ENCODE measurements around the gene PRKCQ. TPM values are rescaled to one million over a fixed set of nuclear protein-coding genes. Genes with fewer than 3 reads are reported as not detected.

Gene PRKCQ
- total and polyA plus RNA-seq, 4 donors: 0.13 to 3.3 (median 0.45) TPM

DNA sequence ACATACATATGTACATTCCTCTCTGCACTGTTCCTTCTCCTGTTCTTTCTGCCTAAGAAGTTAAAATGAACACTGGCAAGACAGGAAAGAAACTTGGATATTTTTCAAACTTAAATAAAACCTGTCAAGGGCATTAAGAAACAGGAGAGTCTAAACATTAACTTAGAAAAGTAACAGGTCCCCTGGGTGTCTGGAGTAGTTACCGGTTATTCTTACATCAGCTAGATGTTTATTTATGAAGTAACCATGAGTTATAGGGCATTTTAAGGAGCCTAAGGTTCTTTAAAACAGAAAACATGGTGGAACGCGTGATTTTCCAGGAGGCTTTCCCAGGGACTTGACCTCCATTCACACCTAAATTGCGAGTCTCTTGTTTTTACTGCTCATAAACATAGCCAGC lies 148.2 kb downstream of the PRKCQ start:
- H3K27ac ChIP-seq (ENCODE audit: low read depth in 1 of 2, low read length in 2 of 2): no peak overlapping the region
- no peaks in the 10 kb centered on the region for H3K36me3 ChIP-seq (ENCODE audit: control insufficient read depth in 4 of 4, insufficient read depth in 3 of 4, low read depth in 1 of 4, low read length in 3 of 4)
- no peak overlapping the region for H3K9ac ChIP-seq (ENCODE audit: low read depth in 1 of 2, low read length in 2 of 2)
- no peak for DNase-seq (ENCODE audit: low spot score)
- no peak overlapping the region for H3K4me3 ChIP-seq (ENCODE audit: low read depth in 1 of 3, low read length in 3 of 3)
- no peaks in the 10 kb centered on the region for H3K27me3 ChIP-seq (ENCODE audit: control insufficient read depth in 4 of 4, insufficient read depth in 4 of 4, low read length in 3 of 4)
- no peaks in the 10 kb centered on the region for H3K4me1 ChIP-seq (ENCODE audit: control insufficient read depth in 4 of 4, insufficient read depth in 4 of 4, low read length in 3 of 4)
- H3K9me3 ChIP-seq (ENCODE audit: control insufficient read depth in 4 of 4, low read length in 3 of 4): no peaks in the 10 kb centered on the region
- 56% methylated on average over 4 of the region's 4 CpGs for WGBS
- TF ChIP-seq HNF4A (conservative IDR thresholded peaks at IDR 0.05) (no peak), FOXA1 (IDR thresholded peaks at IDR 0.05) (no peak), FOXA2 (IDR thresholded peaks at IDR 0.05) (no peak), HNF4G (IDR thresholded peaks at IDR 0.05) (no peak), GABPA (IDR thresholded peaks at IDR 0.05 in 1 of 2, conservative IDR thresholded peaks at IDR 0.05 in 1 of 2) (no peak), NR2F2 (IDR thresholded peaks at IDR 0.05) (no peak), MAX (IDR thresholded peaks at IDR 0.05) (no peak), TAF1 (conservative IDR thresholded peaks at IDR 0.05) (no peak), JUND (IDR thresholded peaks at IDR 0.05) (no peak), YY1 (IDR thresholded peaks at IDR 0.05) (no peak), EGR1 (IDR thresholded peaks at IDR 0.05; ENCODE audit: low read depth in 2 of 2) (no peak), RAD21 (IDR thresholded peaks at IDR 0.05) (no peak), SP1 (IDR thresholded peaks at IDR 0.05) (no peak), RXRA (IDR thresholded peaks at IDR 0.05) (no peak), CTCF (IDR thresholded peaks at IDR 0.05; ENCODE audit: low read depth, low read length, missing input control) (no peak)
- TF ChIP-seq, protein P1, sequence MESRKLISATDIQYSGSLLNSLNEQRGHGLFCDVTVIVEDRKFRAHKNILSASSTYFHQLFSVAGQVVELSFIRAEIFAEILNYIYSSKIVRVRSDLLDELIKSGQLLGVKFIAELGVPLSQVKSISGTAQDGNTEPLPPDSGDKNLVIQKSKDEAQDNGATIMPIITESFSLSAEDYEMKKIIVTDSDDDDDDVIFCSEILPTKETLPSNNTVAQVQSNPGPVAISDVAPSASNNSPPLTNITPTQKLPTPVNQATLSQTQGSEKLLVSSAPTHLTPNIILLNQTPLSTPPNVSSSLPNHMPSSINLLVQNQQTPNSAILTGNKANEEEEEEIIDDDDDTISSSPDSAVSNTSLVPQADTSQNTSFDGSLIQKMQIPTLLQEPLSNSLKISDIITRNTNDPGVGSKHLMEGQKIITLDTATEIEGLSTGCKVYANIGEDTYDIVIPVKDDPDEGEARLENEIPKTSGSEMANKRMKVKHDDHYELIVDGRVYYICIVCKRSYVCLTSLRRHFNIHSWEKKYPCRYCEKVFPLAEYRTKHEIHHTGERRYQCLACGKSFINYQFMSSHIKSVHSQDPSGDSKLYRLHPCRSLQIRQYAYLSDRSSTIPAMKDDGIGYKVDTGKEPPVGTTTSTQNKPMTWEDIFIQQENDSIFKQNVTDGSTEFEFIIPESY (IDR thresholded peaks at IDR 0.05): no peak
- TF ChIP-seq, protein P2, sequence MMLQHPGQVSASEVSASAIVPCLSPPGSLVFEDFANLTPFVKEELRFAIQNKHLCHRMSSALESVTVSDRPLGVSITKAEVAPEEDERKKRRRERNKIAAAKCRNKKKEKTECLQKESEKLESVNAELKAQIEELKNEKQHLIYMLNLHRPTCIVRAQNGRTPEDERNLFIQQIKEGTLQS (IDR thresholded peaks at IDR 0.05): no peak
- TF ChIP-seq, protein P3, sequence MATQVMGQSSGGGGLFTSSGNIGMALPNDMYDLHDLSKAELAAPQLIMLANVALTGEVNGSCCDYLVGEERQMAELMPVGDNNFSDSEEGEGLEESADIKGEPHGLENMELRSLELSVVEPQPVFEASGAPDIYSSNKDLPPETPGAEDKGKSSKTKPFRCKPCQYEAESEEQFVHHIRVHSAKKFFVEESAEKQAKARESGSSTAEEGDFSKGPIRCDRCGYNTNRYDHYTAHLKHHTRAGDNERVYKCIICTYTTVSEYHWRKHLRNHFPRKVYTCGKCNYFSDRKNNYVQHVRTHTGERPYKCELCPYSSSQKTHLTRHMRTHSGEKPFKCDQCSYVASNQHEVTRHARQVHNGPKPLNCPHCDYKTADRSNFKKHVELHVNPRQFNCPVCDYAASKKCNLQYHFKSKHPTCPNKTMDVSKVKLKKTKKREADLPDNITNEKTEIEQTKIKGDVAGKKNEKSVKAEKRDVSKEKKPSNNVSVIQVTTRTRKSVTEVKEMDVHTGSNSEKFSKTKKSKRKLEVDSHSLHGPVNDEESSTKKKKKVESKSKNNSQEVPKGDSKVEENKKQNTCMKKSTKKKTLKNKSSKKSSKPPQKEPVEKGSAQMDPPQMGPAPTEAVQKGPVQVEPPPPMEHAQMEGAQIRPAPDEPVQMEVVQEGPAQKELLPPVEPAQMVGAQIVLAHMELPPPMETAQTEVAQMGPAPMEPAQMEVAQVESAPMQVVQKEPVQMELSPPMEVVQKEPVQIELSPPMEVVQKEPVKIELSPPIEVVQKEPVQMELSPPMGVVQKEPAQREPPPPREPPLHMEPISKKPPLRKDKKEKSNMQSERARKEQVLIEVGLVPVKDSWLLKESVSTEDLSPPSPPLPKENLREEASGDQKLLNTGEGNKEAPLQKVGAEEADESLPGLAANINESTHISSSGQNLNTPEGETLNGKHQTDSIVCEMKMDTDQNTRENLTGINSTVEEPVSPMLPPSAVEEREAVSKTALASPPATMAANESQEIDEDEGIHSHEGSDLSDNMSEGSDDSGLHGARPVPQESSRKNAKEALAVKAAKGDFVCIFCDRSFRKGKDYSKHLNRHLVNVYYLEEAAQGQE (IDR thresholded peaks at IDR 0.05): no peak

Measured in liver (tissue), 9 donors.